ENCODE results near the gene AP4E1. TPM values are rescaled to one million over a fixed set of nuclear protein-coding genes. Genes with fewer than 3 reads are reported as not detected.
"Not testable (repeated sequence)": the region's sequence is repeated elsewhere in the genome, so short reads cannot be mapped to it uniquely, and the experiment has no call there.

AP4E1 gene
- total RNA-seq, 1 donor from 2014 or later: 5.2 TPM

- Histone ChIP-seq H3K4me3 (no peak overlapping the region), H3K27ac (no peak overlapping the region), H3K36me3 (peaks cover 39 to 63% of the 10 kb centered on the region in 2 donors), H3K9me3 (no peaks in the 10 kb centered on the region), H3K4me1 (no peaks in the 10 kb centered on the region), H3K27me3 (no peaks in the 10 kb centered on the region)
- TF ChIP-seq CTCF (IDR thresholded peaks at IDR 0.05): no peak
- intact Hi-C loops (cut with DNase I): no loop called here
- no peak for DNase-seq (ENCODE audit: low spot score in 2 of 2)
Observed at GRCh38 chr15:50953302-50953701, 44.8 kb downstream of the AP4E1 start.

- DNase-seq (ENCODE audit: low spot score in 2 of 2); intact Hi-C loops (cut with DNase I); H3K9me3 ChIP-seq; H3K27me3 ChIP-seq; H3K4me1 ChIP-seq; H3K4me3 ChIP-seq; H3K27ac ChIP-seq: not testable (repeated sequence)
- peaks cover 51 to 71% of the 10 kb centered on the region in 2 donors for H3K36me3 ChIP-seq
Observed at GRCh38 chr15:50954837-50955236, 46.4 kb downstream of the AP4E1 start.

- no peak for TF ChIP-seq CTCF (IDR thresholded peaks at IDR 0.05)
- H3K27ac ChIP-seq: no peak overlapping the region
- no peaks in the 10 kb centered on the region for H3K4me1 ChIP-seq
- H3K36me3 ChIP-seq: peaks cover 36 to 56% of the 10 kb centered on the region in 2 donors
- DNase-seq (ENCODE audit: low spot score in 2 of 2): no peak
- intact Hi-C loops (cut with DNase I): no loop called here
- H3K4me3 ChIP-seq: no peak overlapping the region
- peaks cover 17 to 31% of the 10 kb centered on the region in 2 donors for H3K9me3 ChIP-seq
- no peaks in the 10 kb centered on the region for H3K27me3 ChIP-seq
Observed at GRCh38 chr15:50959717-50960116, 51.2 kb downstream of the AP4E1 start.

GRCh38 chr15:50964075-50964474, 55.6 kb downstream of the AP4E1 start:
- no peak for TF ChIP-seq CTCF (IDR thresholded peaks at IDR 0.05)
- H3K4me1 ChIP-seq: no peaks in the 10 kb centered on the region
- no peak overlapping the region for H3K27ac ChIP-seq
- no peak overlapping the region for H3K4me3 ChIP-seq
- no peaks in the 10 kb centered on the region for H3K27me3 ChIP-seq
- peaks cover 24 to 37% of the 10 kb centered on the region in 2 donors for H3K36me3 ChIP-seq
- H3K9me3 ChIP-seq: peaks cover 20 to 36% of the 10 kb centered on the region in 2 donors
- intact Hi-C loops (cut with DNase I): no loop called here
- no peak for DNase-seq (ENCODE audit: low spot score in 2 of 2)

GRCh38 chr15:50968353-50968752, 59.9 kb downstream of the AP4E1 start:
- peaks cover 37 to 55% of the 10 kb centered on the region in 2 donors for H3K36me3 ChIP-seq
- DNase-seq (ENCODE audit: low spot score in 2 of 2): no peak
- no peak overlapping the region for H3K27ac ChIP-seq
- H3K27me3 ChIP-seq: no peaks in the 10 kb centered on the region
- no peak for TF ChIP-seq CTCF (IDR thresholded peaks at IDR 0.05)
- H3K9me3 ChIP-seq: peaks cover 25 to 43% of the 10 kb centered on the region in 2 donors
- intact Hi-C loops (cut with DNase I): no loop called here
- no peak overlapping the region for H3K4me3 ChIP-seq
- no peaks in the 10 kb centered on the region for H3K4me1 ChIP-seq

- Histone ChIP-seq H3K9me3 (peaks cover 11 to 25% of the 10 kb centered on the region in 2 donors), H3K27ac (no peak overlapping the region), H3K27me3 (no peaks in the 10 kb centered on the region), H3K4me1 (no peaks in the 10 kb centered on the region), H3K36me3 (peaks cover 46 to 65% of the 10 kb centered on the region in 2 donors), H3K4me3 (no peak overlapping the region)
- TF ChIP-seq CTCF (IDR thresholded peaks at IDR 0.05): no peak
- no peak for DNase-seq (ENCODE audit: low spot score in 2 of 2)
- intact Hi-C loops (cut with DNase I): no loop called here
Observed at GRCh38 chr15:50970524-50970923, 62.0 kb downstream of the AP4E1 start.
